Hepatocyte (in vitro differentiated cells): ENCODE data around the gene NECAB2. TPM values are rescaled to one million over a fixed set of nuclear protein-coding genes. Genes with fewer than 3 reads are reported as not detected.
"Not testable (repeated sequence)": the region's sequence is repeated elsewhere in the genome, so short reads cannot be mapped to it uniquely, and the experiment has no call there.

Source experiments
- DNase-seq: peaks from one replicate; pipeline ENCODE4 v3.0.0-alpha.2; 2016; ENCODE audit warnings: low spot score
- H2AFZ ChIP-seq: fragments of 200-600 bp; sonication (generic); 2 replicates; pipeline ENCODE4 v1.6.0; 2016; ENCODE audit warnings: antibody characterized with exemption, mild to moderate bottlenecking
- H3K27ac ChIP-seq: fragments of 200-600 bp; sonication (generic); 2 replicates; pipeline ENCODE4 v1.5.1; 2016; ENCODE audit warnings: mild to moderate bottlenecking
- H3K27me3 ChIP-seq: fragments of 200-600 bp; sonication (generic); 2 replicates; pipeline ENCODE4 v1.6.1; 2016
- H3K36me3 ChIP-seq: fragments of 200-600 bp; sonication (generic); replicated peaks from 2 replicates; pipeline ENCODE4 v1.5.1; 2016; ENCODE audit warnings: low read depth; ENCODE audit not compliant: insufficient read depth
- H3K4me1 ChIP-seq: fragments of 200-600 bp; sonication (generic); 2 replicates; pipeline ENCODE4 v1.5.1; 2016; ENCODE audit warnings: mild to moderate bottlenecking, moderate library complexity; ENCODE audit not compliant: insufficient read depth
- H3K4me2 ChIP-seq: fragments of 200-600 bp; sonication (generic); 2 replicates; pipeline ENCODE4 v1.6.0; 2016
- H3K4me3 ChIP-seq: fragments of 200-600 bp; sonication (generic); 2 replicates; pipeline ENCODE4 v1.5.1; 2016; ENCODE audit warnings: mild to moderate bottlenecking
- H3K79me2 ChIP-seq: fragments of 200-600 bp; sonication (generic); 2 replicates; pipeline ENCODE4 v1.6.0; 2017; ENCODE audit warnings: mild to moderate bottlenecking
- H3K9me2 ChIP-seq: fragments of 200-600 bp; sonication (generic); replicated peaks from 2 replicates; pipeline ENCODE4 v1.6.0; 2017; ENCODE audit warnings: mild to moderate bottlenecking; ENCODE audit not compliant: insufficient read depth
- H3K9me3 ChIP-seq: fragments of 200-600 bp; sonication (generic); 2 replicates; pipeline ENCODE4 v1.5.1; 2016; ENCODE audit warnings: low read depth, mild to moderate bottlenecking
- H4K20me1 ChIP-seq: fragments of 200-600 bp; sonication (generic); 2 replicates; pipeline ENCODE4 v1.6.0; 2016; ENCODE audit warnings: mild to moderate bottlenecking; ENCODE audit not compliant: insufficient read depth, poor library complexity, severe bottlenecking
- EZH2 ChIP-seq: fragments of 200-600 bp; sonication (generic); IDR thresholded peaks from 2 replicates; pipeline ENCODE4 v1.6.1; 2016; ENCODE audit warnings: antibody characterized with exemption, mild to moderate bottlenecking, borderline replicate concordance
- EZH2phosphoT487 ChIP-seq: fragments of 200-600 bp; sonication (generic); IDR thresholded peaks from one replicate; pipeline ENCODE4 v1.6.1; 2018; ENCODE audit warnings: antibody characterized with exemption, mild to moderate bottlenecking, low read depth, moderate library complexity; ENCODE audit not compliant: unreplicated experiment, severe bottlenecking
- WGBS: methylation state at CpG from one replicate; pipeline ENCODE4 v1.1.6; 2016; ENCODE audit warnings: low lambda C conversion rate; ENCODE audit errors: missing lambda C conversion rate; 5-methylcytosine and 5-hydroxymethylcytosine counted together
- polyA plus RNA-seq: library from polyadenylated mRNA; unstranded; fragments of >200 nt; fragmentation: Nextera tagmentation; extraction: Ambion mirVana; gene quantifications from 2 replicates; pipeline ENCODE4 v1.2.1, GENCODE V29; 2016
- total RNA-seq: library from RNA; depleted of rRNA; stranded (reverse); fragments of >200 nt; gene quantifications from 2 replicates; pipeline ENCODE4 v1.2.3, GENCODE V29; 2014
- TF ChIP-seq, protein P1 (sequence below): fragments of 200-600 bp; sonication (generic); IDR thresholded peaks from 2 replicates; pipeline ENCODE4 v1.5.1; 2016; ENCODE audit warnings: antibody characterized with exemption, mild to moderate bottlenecking; ENCODE audit not compliant: poor library complexity

Gene NECAB2
- total and polyA plus RNA-seq, 2 experiments from 2014 or later, result 1.1 TPM; not detected in 1

- WGBS, result 78% methylated on average over 13 of the region's 13 CpGs
- no peaks in the 10 kb centered on the region for H3K79me2 ChIP-seq
These were observed 18.9 kb upstream of the NECAB2 start for GRCh38 chr16:83948914-83949723.

GRCh38 chr16:83949724-83950001 is 18.4 kb upstream of the NECAB2 start:
- H3K36me3 ChIP-seq, result no peaks in the 10 kb centered on the region

More at GRCh38 chr16:83948914-83949723, 18.9 kb upstream of the NECAB2 start:
- H2AFZ ChIP-seq, result no peak overlapping the region
- H3K9me2 ChIP-seq, result no peaks in the 10 kb centered on the region
- H4K20me1 ChIP-seq, result no peaks in the 10 kb centered on the region
- TF ChIP-seq EZH2, result no peak
- no peak for TF ChIP-seq EZH2phosphoT487
- TF ChIP-seq, protein P1, sequence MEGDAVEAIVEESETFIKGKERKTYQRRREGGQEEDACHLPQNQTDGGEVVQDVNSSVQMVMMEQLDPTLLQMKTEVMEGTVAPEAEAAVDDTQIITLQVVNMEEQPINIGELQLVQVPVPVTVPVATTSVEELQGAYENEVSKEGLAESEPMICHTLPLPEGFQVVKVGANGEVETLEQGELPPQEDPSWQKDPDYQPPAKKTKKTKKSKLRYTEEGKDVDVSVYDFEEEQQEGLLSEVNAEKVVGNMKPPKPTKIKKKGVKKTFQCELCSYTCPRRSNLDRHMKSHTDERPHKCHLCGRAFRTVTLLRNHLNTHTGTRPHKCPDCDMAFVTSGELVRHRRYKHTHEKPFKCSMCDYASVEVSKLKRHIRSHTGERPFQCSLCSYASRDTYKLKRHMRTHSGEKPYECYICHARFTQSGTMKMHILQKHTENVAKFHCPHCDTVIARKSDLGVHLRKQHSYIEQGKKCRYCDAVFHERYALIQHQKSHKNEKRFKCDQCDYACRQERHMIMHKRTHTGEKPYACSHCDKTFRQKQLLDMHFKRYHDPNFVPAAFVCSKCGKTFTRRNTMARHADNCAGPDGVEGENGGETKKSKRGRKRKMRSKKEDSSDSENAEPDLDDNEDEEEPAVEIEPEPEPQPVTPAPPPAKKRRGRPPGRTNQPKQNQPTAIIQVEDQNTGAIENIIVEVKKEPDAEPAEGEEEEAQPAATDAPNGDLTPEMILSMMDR, result no peak
- no peak overlapping the region for H3K4me2 ChIP-seq
- H3K4me1 ChIP-seq, result peaks cover 11% of the 10 kb centered on the region
- no peak overlapping the region for H3K27ac ChIP-seq
- H3K9me3 ChIP-seq, result no peaks in the 10 kb centered on the region
- no peaks in the 10 kb centered on the region for H3K27me3 ChIP-seq
- H3K36me3 ChIP-seq, result no peaks in the 10 kb centered on the region
- DNase-seq, result no peak
- H3K4me3 ChIP-seq, result no peak overlapping the region

GRCh38 chr16:83950862-83951399 is 17.1 kb upstream of the NECAB2 start:
- not testable (repeated sequence) for H3K4me2 ChIP-seq, H3K9me3 ChIP-seq, H4K20me1 ChIP-seq, H3K4me3 ChIP-seq, H3K27me3 ChIP-seq, H3K36me3 ChIP-seq, H2AFZ ChIP-seq, H3K79me2 ChIP-seq, H3K27ac ChIP-seq, H3K9me2 ChIP-seq, DNase-seq
- peaks cover 16% of the 10 kb centered on the region for H3K4me1 ChIP-seq
- 97% methylated on average over 5 of the region's 10 CpGs for WGBS

More at GRCh38 chr16:83949724-83950001, 18.4 kb upstream of the NECAB2 start:
- H2AFZ ChIP-seq, result no peak overlapping the region
- no peaks in the 10 kb centered on the region for H3K9me3 ChIP-seq
- WGBS, result 90% methylated on average over 4 of the region's 5 CpGs
- H3K4me3 ChIP-seq, result no peak overlapping the region
- no peaks in the 10 kb centered on the region for H3K79me2 ChIP-seq
- H3K27me3 ChIP-seq, result no peaks in the 10 kb centered on the region
- H3K9me2 ChIP-seq, result no peaks in the 10 kb centered on the region
- H3K4me1 ChIP-seq, result peaks cover 12% of the 10 kb centered on the region
- no peak for TF ChIP-seq EZH2
- no peak for TF ChIP-seq EZH2phosphoT487
- TF ChIP-seq, protein P1, result no peak
- H3K4me2 ChIP-seq, result no peak overlapping the region
- H3K27ac ChIP-seq, result no peak overlapping the region
- H4K20me1 ChIP-seq, result no peaks in the 10 kb centered on the region
- no peak for DNase-seq

GRCh38 chr16:83951544-83951943 is 16.5 kb upstream of the NECAB2 start:
- peaks cover 16% of the 10 kb centered on the region for H3K4me1 ChIP-seq
- H3K36me3 ChIP-seq, result no peaks in the 10 kb centered on the region
- no peak for DNase-seq
- H4K20me1 ChIP-seq, result no peaks in the 10 kb centered on the region
- H3K79me2 ChIP-seq, result no peaks in the 10 kb centered on the region
- no peak overlapping the region for H2AFZ ChIP-seq
- no peak overlapping the region for H3K4me2 ChIP-seq
- H3K4me3 ChIP-seq, result no peak overlapping the region
- WGBS, result 49% methylated on average over 6 of the region's 8 CpGs
- no peaks in the 10 kb centered on the region for H3K9me3 ChIP-seq
- H3K27ac ChIP-seq, result no peak overlapping the region
- H3K27me3 ChIP-seq, result no peaks in the 10 kb centered on the region
- TF ChIP-seq EZH2 (no peak), EZH2phosphoT487 (no peak)
- TF ChIP-seq, protein P1, result no peak
- H3K9me2 ChIP-seq, result no peaks in the 10 kb centered on the region
